PC-9 (cell line): Measurements from ENCODE around the gene LIPM. TPM values are rescaled to one million over a fixed set of nuclear protein-coding genes. Genes with fewer than 3 reads are reported as not detected.

Source experiments
- BruUV-seq: library from RNA; stranded (reverse); fragments of 400-500 nt; replicated peaks from 2 replicates; lab custom pipeline; 2021; lab: Mats Ljungman, UMichigan
- CTCF ChIA-PET: fragments of 300-600 bp; sonication (Branson Sonifier 250); formaldehyde crosslinking; loops from one replicate; lab custom pipeline; 2022; ENCODE audit warnings: antibody characterized with exemption; lab: Charles Lee
- POLR2A ChIA-PET: fragments of 300-600 bp; sonication (Branson Sonifier 250); formaldehyde crosslinking; loops from one replicate; lab custom pipeline; 2022; ENCODE audit warnings: antibody characterized with exemption; ENCODE audit not compliant: unreplicated experiment; lab: Charles Lee
- DNase-seq, 2 experiments: peaks; one replicate each; pipeline versions ENCODE4 v3.0.0 to v3.0.0-alpha.2; 2015 to 2022; ENCODE audit warnings: mixed read lengths in 1 of 2
- H2AFZ ChIP-seq: fragments of 200-600 bp; sonication (generic); 2 replicates; pipeline ENCODE4 v1.8.1; 2017; ENCODE audit warnings: antibody characterized with exemption
- H3F3A ChIP-seq: fragments of 200-600 bp; sonication (generic); 2 replicates; pipeline ENCODE4 v1.8.1; 2017; ENCODE audit warnings: antibody characterized with exemption, mild to moderate bottlenecking, low read depth; ENCODE audit not compliant: insufficient read depth
- H3K27ac ChIP-seq: fragments of 200-600 bp; sonication (generic); 2 replicates; pipeline ENCODE4 v1.6.1; 2016; ENCODE audit warnings: mixed run types
- H3K27me3 ChIP-seq: fragments of 200-600 bp; sonication (generic); 2 replicates; pipeline ENCODE4 v1.6.1; 2016; ENCODE audit warnings: low read depth, mixed run types; ENCODE audit not compliant: insufficient read depth
- H3K36me3 ChIP-seq: fragments of 200-600 bp; sonication (generic); 2 replicates; pipeline ENCODE4 v1.6.1; 2016; ENCODE audit warnings: low read depth, mixed run types
- H3K4me1 ChIP-seq: fragments of 200-600 bp; sonication (generic); replicated peaks from 2 replicates; pipeline ENCODE4 v1.6.1; 2016; ENCODE audit warnings: mixed run types; ENCODE audit not compliant: insufficient read depth
- H3K4me2 ChIP-seq: fragments of 200-600 bp; sonication (generic); 2 replicates; pipeline ENCODE4 v1.6.1; 2017; ENCODE audit warnings: mixed run types
- H3K4me3 ChIP-seq: fragments of 200-600 bp; sonication (generic); 2 replicates; pipeline ENCODE4 v1.6.1; 2016; ENCODE audit warnings: mixed run types
- H3K79me2 ChIP-seq: fragments of 200-600 bp; sonication (generic); 2 replicates; pipeline ENCODE4 v1.6.1; 2017; ENCODE audit warnings: low read depth, mixed run types
- H3K9me2 ChIP-seq: fragments of 200-600 bp; sonication (generic); 2 replicates; pipeline ENCODE4 v1.8.1; 2017; ENCODE audit warnings: mild to moderate bottlenecking; ENCODE audit not compliant: insufficient read depth
- H3K9me3 ChIP-seq: fragments of 200-600 bp; sonication (generic); 2 replicates; pipeline ENCODE4 v1.8.1; 2016; ENCODE audit warnings: low read depth; ENCODE audit not compliant: insufficient read depth
- H4K20me1 ChIP-seq: fragments of 200-600 bp; sonication (generic); 2 replicates; pipeline ENCODE4 v1.8.1; 2017; ENCODE audit not compliant: insufficient read depth
- EZH2 ChIP-seq: fragments of 200-600 bp; sonication (generic); IDR thresholded peaks from 2 replicates; pipeline ENCODE4 v1.8.0; 2017; ENCODE audit warnings: antibody characterized with exemption, low read depth
- intact Hi-C: fragments of 100-400 bp; cut with micrococcal nuclease; formaldehyde crosslinking; loops from one replicate; pipeline ENCODE4 v1.10.0; 2022; ENCODE audit not compliant: unreplicated experiment
- total RNA-seq: library from RNA; stranded (reverse); gene quantifications from 2 replicates; pipeline ENCODE4 v1.2.3, GENCODE V29; 2021
- TF ChIP-seq, protein P1 (sequence below): fragments of 200-600 bp; sonication (generic); conservative IDR thresholded peaks from 2 replicates; pipeline ENCODE4 v1.6.1; 2017; ENCODE audit warnings: mixed run types, antibody characterized with exemption, mild to moderate bottlenecking, moderate library complexity

The LIPM gene
- total RNA-seq, 1 experiment from 2014 or later = not detected

DNA sequence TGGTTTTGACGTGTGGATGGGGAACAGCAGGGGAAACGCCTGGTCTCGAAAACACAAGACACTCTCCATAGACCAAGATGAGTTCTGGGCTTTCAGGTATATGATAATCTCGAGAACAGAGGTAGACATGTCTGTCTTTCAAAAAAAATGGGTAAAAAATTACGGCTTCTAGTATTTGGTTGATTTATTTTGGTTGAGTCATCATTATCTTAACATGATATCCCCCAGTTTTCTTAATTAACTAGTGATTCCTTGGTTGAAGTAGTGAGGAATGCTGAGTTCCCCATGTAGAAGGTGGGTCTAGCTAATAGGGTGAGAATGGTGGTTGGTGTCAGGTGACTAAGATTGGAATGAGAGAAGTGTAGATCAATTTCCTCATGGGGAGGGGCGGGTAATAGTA is 10.7 kb downstream of the LIPM start:
- ChIA-PET CTCF (no interaction called here), POLR2A (no interaction called here)
- Histone ChIP-seq H3K27me3 (no peaks in the 10 kb centered on the region), H3K36me3 (no peaks in the 10 kb centered on the region), H3K9me2 (no peaks in the 10 kb centered on the region), H3K9me3 (no peaks in the 10 kb centered on the region), H3K79me2 (no peaks in the 10 kb centered on the region), H3K4me3 (no peak overlapping the region), H3F3A (no peaks in the 10 kb centered on the region), H4K20me1 (no peaks in the 10 kb centered on the region), H2AFZ (no peak overlapping the region), H3K4me2 (no peak overlapping the region), H3K4me1 (no peaks in the 10 kb centered on the region; the same call in 1 of the 2 replicates), H3K27ac (no peak overlapping the region)
- BruUV-seq = no TSS peak
- intact Hi-C loops = no loop called here
- TF ChIP-seq, protein P1, sequence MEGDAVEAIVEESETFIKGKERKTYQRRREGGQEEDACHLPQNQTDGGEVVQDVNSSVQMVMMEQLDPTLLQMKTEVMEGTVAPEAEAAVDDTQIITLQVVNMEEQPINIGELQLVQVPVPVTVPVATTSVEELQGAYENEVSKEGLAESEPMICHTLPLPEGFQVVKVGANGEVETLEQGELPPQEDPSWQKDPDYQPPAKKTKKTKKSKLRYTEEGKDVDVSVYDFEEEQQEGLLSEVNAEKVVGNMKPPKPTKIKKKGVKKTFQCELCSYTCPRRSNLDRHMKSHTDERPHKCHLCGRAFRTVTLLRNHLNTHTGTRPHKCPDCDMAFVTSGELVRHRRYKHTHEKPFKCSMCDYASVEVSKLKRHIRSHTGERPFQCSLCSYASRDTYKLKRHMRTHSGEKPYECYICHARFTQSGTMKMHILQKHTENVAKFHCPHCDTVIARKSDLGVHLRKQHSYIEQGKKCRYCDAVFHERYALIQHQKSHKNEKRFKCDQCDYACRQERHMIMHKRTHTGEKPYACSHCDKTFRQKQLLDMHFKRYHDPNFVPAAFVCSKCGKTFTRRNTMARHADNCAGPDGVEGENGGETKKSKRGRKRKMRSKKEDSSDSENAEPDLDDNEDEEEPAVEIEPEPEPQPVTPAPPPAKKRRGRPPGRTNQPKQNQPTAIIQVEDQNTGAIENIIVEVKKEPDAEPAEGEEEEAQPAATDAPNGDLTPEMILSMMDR = no peak
- TF ChIP-seq EZH2 = no peak
- no peak for DNase-seq

DNA sequence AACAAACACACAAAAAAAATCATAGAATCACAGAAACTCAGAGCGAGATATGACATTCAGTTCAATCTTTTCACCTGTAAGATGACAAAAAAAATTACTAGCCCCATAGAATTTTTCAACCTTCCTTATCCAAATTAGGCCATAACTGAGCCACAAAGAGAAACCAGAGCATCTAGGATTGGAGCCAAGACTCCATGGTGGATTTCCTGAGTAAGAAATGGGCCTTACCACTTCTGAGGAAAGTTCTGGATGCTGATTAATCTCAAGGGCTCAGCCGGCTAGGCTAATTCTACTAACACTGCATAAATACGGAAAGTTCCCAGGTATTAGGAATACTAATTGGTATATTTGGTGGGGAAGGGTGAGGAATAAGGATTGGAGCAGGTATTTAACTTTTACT is 16.8 kb downstream of the LIPM start:
- Histone ChIP-seq H3K4me3 (no peak overlapping the region), H3K27me3 (no peaks in the 10 kb centered on the region), H3K27ac (no peak overlapping the region), H3K9me3 (no peaks in the 10 kb centered on the region), H4K20me1 (no peaks in the 10 kb centered on the region), H3K4me2 (no peak overlapping the region), H3F3A (no peaks in the 10 kb centered on the region), H3K4me1 (no peaks in the 10 kb centered on the region), H3K79me2 (no peaks in the 10 kb centered on the region), H2AFZ (no peak overlapping the region), H3K9me2 (no peaks in the 10 kb centered on the region), H3K36me3 (no peaks in the 10 kb centered on the region)
- intact Hi-C loops = no loop called here
- ChIA-PET POLR2A (no interaction called here), CTCF (no interaction called here)
- no TSS peak for BruUV-seq
- TF ChIP-seq, protein P1 = no peak
- TF ChIP-seq EZH2 = no peak
- no peak for DNase-seq

DNA sequence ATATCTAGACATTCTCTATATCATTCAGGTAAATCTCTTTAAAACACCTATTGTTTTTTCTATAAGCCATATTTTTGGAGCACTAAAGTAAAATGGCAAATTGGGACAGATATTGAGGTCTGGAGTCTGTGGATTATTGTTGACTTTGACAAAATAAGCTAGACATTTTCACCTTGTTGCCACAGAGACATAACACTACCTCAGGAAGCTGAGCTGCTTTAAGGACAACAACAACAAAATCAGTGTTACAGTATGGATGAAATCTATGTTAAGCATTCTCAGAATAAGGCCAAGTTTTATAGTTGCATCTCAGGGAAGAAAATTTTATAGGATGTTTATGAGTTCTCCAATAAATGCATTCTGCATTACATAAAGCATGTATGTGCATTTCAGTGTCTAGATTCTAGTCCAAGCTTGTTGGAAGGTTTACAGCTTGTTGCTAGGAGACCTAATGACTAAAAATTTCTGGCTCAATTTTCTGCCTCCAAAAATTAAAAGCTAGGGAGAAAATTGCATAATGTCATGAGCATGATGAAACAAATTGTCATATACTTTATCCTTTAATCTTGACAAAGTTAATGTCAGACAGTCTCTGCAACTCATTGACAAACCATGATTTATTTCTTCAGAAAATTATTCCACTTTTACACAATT is 18.3 kb downstream of the LIPM start:
- POLR2A ChIA-PET = interaction anchor here (0.6 kb wide), 2 partner anchors 304 to 1983 kb away, joined by 3 to 8 read pairs; no protein-coding TSS in a partner anchor
- Histone ChIP-seq H3K4me2 (no peak overlapping the region), H3K27ac (0 out of 2 replicates have a peak overlapping the region, but pooled peaks have one; percentile 26)

More for the DNA sequence above, 18.3 kb downstream of the LIPM start:
- intact Hi-C loops = no loop called here
- BruUV-seq = no TSS peak
- Histone ChIP-seq H3K79me2 (no peaks in the 10 kb centered on the region), H3K9me2 (no peaks in the 10 kb centered on the region), H2AFZ (no peak overlapping the region), H3K27me3 (no peaks in the 10 kb centered on the region), H3K4me1 (no peaks in the 10 kb centered on the region), H3K9me3 (no peaks in the 10 kb centered on the region), H4K20me1 (no peaks in the 10 kb centered on the region), H3K4me3 (no peak overlapping the region), H3F3A (no peaks in the 10 kb centered on the region), H3K36me3 (no peaks in the 10 kb centered on the region)
- CTCF ChIA-PET = interaction anchor here (0.6 kb wide), 1 partner anchor 233 kb away, joined by 8 read pairs; no protein-coding TSS in a partner anchor
- no peak for DNase-seq
- TF ChIP-seq, protein P1 = no peak
- TF ChIP-seq EZH2 = no peak
